Esophagus squamous epithelium (tissue), 4 donors: ENCODE measurements around the gene ARAP3.

ENCODE experiments used
- CTCF ChIP-seq, 6 experiments: fragments of 450-650 bp in 4 of 6; fragments of 200-600 bp in 2 of 6; sonication (generic) in 2 of 6; IDR thresholded peaks; one replicate each; pipeline ENCODE4 v1.5.1; 2016 to 2019; ENCODE audit warnings: antibody characterized with exemption in 6 of 6, mild to moderate bottlenecking in 4 of 6, moderate library complexity in 4 of 6
- POLR2A ChIP-seq, 4 donors: fragments of 450-650 bp; IDR thresholded peaks; one replicate each; pipeline ENCODE4 v1.6.1; 2017; ENCODE audit warnings: antibody characterized with exemption in 4 of 4, mild to moderate bottlenecking in 4 of 4, moderate library complexity in 3 of 4

- TF ChIP-seq CTCF (IDR thresholded peaks at IDR 0.05) (no peak), POLR2A (IDR thresholded peaks at IDR 0.05) (no peak)
Measured at GRCh38 chr5:141636106-141636412, 46.0 kb downstream of the ARAP3 start.
